ENCODE results near the gene ZKSCAN1. TPM values are rescaled to one million over a fixed set of nuclear protein-coding genes. Genes with fewer than 3 reads are reported as not detected.

ZKSCAN1 gene
- total RNA-seq, 1 experiment from 2014 or later, result 29.8 TPM

- no peak overlapping the region for H4K91ac ChIP-seq (ENCODE audit: insufficient read length, low read depth, low read length)
- H4K5ac ChIP-seq (ENCODE audit: insufficient read length, low read depth, low read length), result no peak overlapping the region
- H3K9me3 Mint-ChIP-seq, result no peaks in the 10 kb centered on the region
- H3K36me3 Mint-ChIP-seq (ENCODE audit: insufficient read depth in 1 of 3, low read depth in 3 of 3), result no peaks in the 10 kb centered on the region
- no peak overlapping the region for H2AK5ac ChIP-seq (ENCODE audit: insufficient read length, low read length)
- H3K56ac ChIP-seq (ENCODE audit: insufficient read length, low read depth, low read length), result no peak overlapping the region
- no peak overlapping the region for H3K18ac ChIP-seq (ENCODE audit: insufficient read length, low read depth, low read length)
- no peaks in the 10 kb centered on the region for H3K27me3 ChIP-seq (ENCODE audit: insufficient read depth, low read length)
- H3K4me3 Mint-ChIP-seq, result peak overlapping the region in 1 of 2 experiments; percentile 45; a peak in 1 of 5 replicates
- no peak for TF ChIP-seq CTCF (conservative IDR thresholded peaks at IDR 0.05)
- no peak overlapping the region for H2AFZ ChIP-seq (ENCODE audit: low read length)
- H2BK15ac ChIP-seq (ENCODE audit: low read depth, low read length), result no peak overlapping the region
- H3K14ac ChIP-seq (ENCODE audit: insufficient read depth, low read length), result no peak overlapping the region
- no peak overlapping the region for H2BK5ac ChIP-seq (ENCODE audit: insufficient read length, low read length)
- H3K27ac ChIP-seq (ENCODE audit: insufficient read length, low read depth, low read length), result no peak overlapping the region
- no peaks in the 10 kb centered on the region for H3K79me1 ChIP-seq (ENCODE audit: insufficient read depth, low read depth, low read length, poor library complexity, severe bottlenecking)
- no peak overlapping the region for H4K8ac ChIP-seq (replicated peaks; ENCODE audit: insufficient read length, low read depth, low read length)
- no peaks in the 10 kb centered on the region for H3K4me1 ChIP-seq (ENCODE audit: insufficient read depth, low read length)
- no peak overlapping the region for H3K27ac Mint-ChIP-seq
- no peaks in the 10 kb centered on the region for H4K20me1 ChIP-seq (ENCODE audit: control insufficient read depth, insufficient read depth, insufficient read length)
- H3K23me2 ChIP-seq (ENCODE audit: insufficient read length, low read depth, low read length, poor library complexity, severe bottlenecking), result no peaks in the 10 kb centered on the region
- no peak overlapping the region for H2BK12ac ChIP-seq (ENCODE audit: insufficient read length, low read depth, low read length)
- no peaks in the 10 kb centered on the region for H3K9me3 ChIP-seq (ENCODE audit: control insufficient read depth, low read depth, low read length)
- no peak overlapping the region for H2BK120ac ChIP-seq (ENCODE audit: low read depth, low read length, poor library complexity, severe bottlenecking)
- H3K4me2 ChIP-seq (ENCODE audit: insufficient read depth, insufficient read length, low read length), result no peak overlapping the region
- H3T11ph ChIP-seq (ENCODE audit: low read length), result no peak overlapping the region
- no peak for DNase-seq
- peaks cover 11% of the 10 kb centered on the region for H3K27me3 Mint-ChIP-seq (ENCODE audit: low read depth)
- H3K4ac ChIP-seq (ENCODE audit: low read depth, low read length), result no peak overlapping the region
- H3K79me2 ChIP-seq (ENCODE audit: insufficient read depth, low read length), result no peaks in the 10 kb centered on the region
- WGBS (ENCODE audit: extremely low coverage, insufficient read length, low lambda C conversion rate), result no CpG with 5 or more reads among the region's 3 CpGs
- H3K23ac ChIP-seq (ENCODE audit: insufficient read length, low read depth, low read length), result no peak overlapping the region
- H3K4me1 Mint-ChIP-seq, result peaks cover 5 to 18% of the 10 kb centered on the region in 2 experiments
- no peak overlapping the region for H3K9ac ChIP-seq (ENCODE audit: extremely low read depth, insufficient read length, low read length)
- no peak overlapping the region for H2BK20ac ChIP-seq (ENCODE audit: low read depth, low read length, poor library complexity, severe bottlenecking)
Observed at GRCh38 chr7:100007887-100008286, 7.5 kb upstream of the ZKSCAN1 start.

Measured in H9 (cell line).